Measurements from ENCODE around the gene KRT17.
"Not testable (repeated sequence)": the region's sequence is repeated elsewhere in the genome, so short reads cannot be mapped to it uniquely, and the experiment has no call there.

KRT17 gene

GRCh38 chr17:41578538-41578937, 45.8 kb downstream of the KRT17 start:
- no peak for DNase-seq (ENCODE audit: low read depth in 4 of 4, low spot score in 1 of 4)

GRCh38 chr17:41576740-41577139, 47.6 kb downstream of the KRT17 start:
- not testable (repeated sequence) for DNase-seq (ENCODE audit: low read depth in 4 of 4, low spot score in 1 of 4)

GRCh38 chr17:41575336-41575735, 49.0 kb downstream of the KRT17 start:
- no peak for DNase-seq (ENCODE audit: low read depth in 4 of 4, low spot score in 1 of 4)

- DNase-seq (ENCODE audit: low read depth in 4 of 4, low spot score in 1 of 4): no peak
Measured at GRCh38 chr17:41571561-41572434, 52.6 kb downstream of the KRT17 start, which contains the start of gene KRT9. Gene KRT9, minus strand, starts transcription at chr17:41572059. Its CDS starts 67 bp downstream, at chr17:41571992.
